Measurements from ENCODE around the gene ZRANB1. TPM values are rescaled to one million over a fixed set of nuclear protein-coding genes. Genes with fewer than 3 reads are reported as not detected.

ZRANB1 gene
- total and polyA plus RNA-seq, 2 of the 13 experiments (the other 11 are each of a cell fraction or from before 2014, with no cell fraction given), result 10.3 to 19.6 TPM

GRCh38 chr10:125021686-125022344 is 79.9 kb downstream of the ZRANB1 start:
- Histone ChIP-seq H4K20me1 (ENCODE audit: insufficient read depth, low read length) (no peaks in the 10 kb centered on the region), H3K9me3 (ENCODE audit: low read length) (peaks cover 5% of the 10 kb centered on the region; the same call in 1 of the 2 replicates), H3K27me3 (ENCODE audit: control insufficient read depth in 1 of 2, insufficient read depth in 2 of 2, low read length in 2 of 2) (peaks cover 19 to 65% of the 10 kb centered on the region in 2 experiments), H3K9ac (ENCODE audit: insufficient read depth, low read depth, low read length) (no peak overlapping the region), H2AFZ (ENCODE audit: low read length) (no peak overlapping the region), H3K79me2 (ENCODE audit: insufficient read depth, low read length) (no peaks in the 10 kb centered on the region), H3K4me2 (ENCODE audit: low read depth, low read length) (no peak overlapping the region), H3K27ac (ENCODE audit: extremely low read length, insufficient read depth, low read length) (no peak overlapping the region), H3K4me3 (replicated peaks in 1 of 3; ENCODE audit: insufficient read depth in 1 of 3, low read depth in 2 of 3, low read length in 3 of 3) (no peak overlapping the region), H3K4me1 (ENCODE audit: insufficient read depth, low read length) (peaks cover 14% of the 10 kb centered on the region), H3K36me3 (replicated peaks in 1 of 2; ENCODE audit: control insufficient read depth in 1 of 2, insufficient read depth in 2 of 2, low read length in 2 of 2) (no peaks in the 10 kb centered on the region)
- no peak for FAIRE-seq
- 52% methylated on average over 6 of the region's 17 CpGs for WGBS (ENCODE audit: low lambda C conversion rate)
- no peak for DNase-seq (ENCODE audit: low spot score)
- ChIA-PET POLR2A (no interaction called here), CTCF (ENCODE audit: low intra/inter-chr PET ratio, low total read pairs) (no interaction called here)
- no peak for TF ChIP-seq CENPX (CRISPR knock-in tag; IDR thresholded peaks at IDR 0.05)
- TF ChIP-seq TFDP2 (CRISPR knock-in tag; IDR thresholded peaks at IDR 0.05), result no peak
- TF ChIP-seq PBX3 (CRISPR knock-in tag; IDR thresholded peaks at IDR 0.05; ENCODE audit: borderline replicate concordance), result no peak
- no peak for TF ChIP-seq ZNF251 (CRISPR knock-in tag; IDR thresholded peaks at IDR 0.05)
- no peak for TF ChIP-seq ZNF33B (CRISPR knock-in tag; IDR thresholded peaks at IDR 0.05)
- no peak for TF ChIP-seq CHCHD3 (CRISPR knock-in tag; IDR thresholded peaks at IDR 0.05)
- no peak for TF ChIP-seq NFRKB (IDR thresholded peaks at IDR 0.05)
- TF ChIP-seq PLSCR1 (CRISPR knock-in tag; IDR thresholded peaks at IDR 0.05; ENCODE audit: borderline replicate concordance), result no peak
- no peak for TF ChIP-seq POLR2AphosphoS5 (IDR thresholded peaks at IDR 0.05; ENCODE audit: low read depth, low read length)
- no peak for TF ChIP-seq MATR3 (CRISPR knock-in tag; IDR thresholded peaks at IDR 0.05)
- TF ChIP-seq ZNF644 (CRISPR knock-in tag; IDR thresholded peaks at IDR 0.05; ENCODE audit: low read depth), result no peak
- no peak for TF ChIP-seq ZNF552 (CRISPR knock-in tag; IDR thresholded peaks at IDR 0.05; ENCODE audit: borderline replicate concordance)
- TF ChIP-seq ZNF770 (CRISPR knock-in tag; IDR thresholded peaks at IDR 0.05), result no peak
- TF ChIP-seq ZBTB1 (CRISPR knock-in tag; IDR thresholded peaks at IDR 0.05; ENCODE audit: borderline replicate concordance), result no peak
- no TSS peak for BruUV-seq (replicated peaks)
- in situ Hi-C loops (cut with HindIII; ENCODE audit: extremely low pct_ligation_motif_present, low pct_unique_long_range_greater_than_20kb) (no loop called here), intact Hi-C loops (cut with micrococcal nuclease; ENCODE audit: unreplicated experiment) (no loop called here)
- ATAC-seq, result no peak

All from HepG2 (cell line).